Osteoblast (primary cell): ENCODE results near the gene SPEG. TPM values are rescaled to one million over a fixed set of nuclear protein-coding genes. Genes with fewer than 3 reads are reported as not detected.

ENCODE experiments used
- DNase-seq: peaks from one replicate; pipeline ENCODE4 v3.0.0; 2011; ENCODE audit warnings: low spot score, mixed read lengths; ENCODE audit not compliant: insufficient read length; ENCODE audit errors: missing footprints
- H2AFZ ChIP-seq: 2 replicates; pipeline ENCODE4 v1.6.0; 2011; ENCODE audit warnings: mild to moderate bottlenecking, low read length
- H3K27ac ChIP-seq: 2 replicates; pipeline ENCODE4 v1.5.1; 2011; ENCODE audit warnings: mild to moderate bottlenecking, low read depth, low read length, moderate library complexity
- H3K27me3 ChIP-seq: 2 replicates; pipeline ENCODE4 v1.6.0; 2012; ENCODE audit warnings: mild to moderate bottlenecking, control low read depth, inconsistent platforms, low read length, moderate library complexity; ENCODE audit not compliant: insufficient read depth
- H3K36me3 ChIP-seq: 2 replicates; pipeline ENCODE4 v1.5.1; 2011; ENCODE audit warnings: mild to moderate bottlenecking, low read length, control low read depth, moderate library complexity; ENCODE audit not compliant: insufficient read depth
- H3K4me1 ChIP-seq: 2 replicates; pipeline ENCODE4 v1.5.1; 2011; ENCODE audit warnings: mild to moderate bottlenecking, low read length, control low read depth, moderate library complexity; ENCODE audit not compliant: insufficient read depth
- H3K4me2 ChIP-seq: 2 replicates; pipeline ENCODE4 v1.6.0; 2011; ENCODE audit warnings: mild to moderate bottlenecking, low read length; ENCODE audit not compliant: insufficient read depth
- H3K4me3 ChIP-seq: fragments of 200-600 bp; sonication (generic); 3 replicates; pipeline ENCODE4 v1.5.1; 2012; ENCODE audit warnings: mild to moderate bottlenecking, low read length, inconsistent platforms; ENCODE audit not compliant: insufficient read depth
- H3K79me2 ChIP-seq: 2 replicates; pipeline ENCODE4 v1.6.0; 2012; ENCODE audit warnings: mild to moderate bottlenecking, low read length, control low read depth, inconsistent platforms; ENCODE audit not compliant: insufficient read depth
- H3K9me3 ChIP-seq: 2 replicates; pipeline ENCODE4 v1.5.1; 2011; ENCODE audit warnings: low read depth, low read length, control low read depth
- H4K20me1 ChIP-seq: 2 replicates; pipeline ENCODE4 v1.6.0; 2012; ENCODE audit warnings: mild to moderate bottlenecking, low read length, control low read depth; ENCODE audit not compliant: insufficient read depth
- total RNA-seq: library from RNA; depleted of rRNA; stranded (reverse); fragments of >200 nt; gene quantifications from 2 replicates; pipeline ENCODE4 v1.2.3, GENCODE V29; 2012
- TF ChIP-seq, protein P1 (sequence below): IDR thresholded peaks from 2 replicates; pipeline ENCODE4 v1.5.1; 2011; ENCODE audit warnings: mild to moderate bottlenecking, low read depth, low read length, moderate library complexity; ENCODE audit errors: extremely low read depth

The SPEG gene
- total RNA-seq, 1 donor: 26.4 TPM

GRCh38 chr2:219547621-219548020 lies 113.0 kb downstream of the SPEG start:
- Histone ChIP-seq H3K27ac (no peak overlapping the region), H3K36me3 (no peaks in the 10 kb centered on the region), H4K20me1 (peaks cover 9% of the 10 kb centered on the region), H3K9me3 (no peaks in the 10 kb centered on the region), H3K79me2 (peaks cover 1% of the 10 kb centered on the region), H3K4me3 (no peak overlapping the region), H2AFZ (no peak overlapping the region), H3K4me2 (no peak overlapping the region), H3K4me1 (peaks cover 12% of the 10 kb centered on the region), H3K27me3 (no peaks in the 10 kb centered on the region)
- DNase-seq: no peak
- TF ChIP-seq, protein P1, sequence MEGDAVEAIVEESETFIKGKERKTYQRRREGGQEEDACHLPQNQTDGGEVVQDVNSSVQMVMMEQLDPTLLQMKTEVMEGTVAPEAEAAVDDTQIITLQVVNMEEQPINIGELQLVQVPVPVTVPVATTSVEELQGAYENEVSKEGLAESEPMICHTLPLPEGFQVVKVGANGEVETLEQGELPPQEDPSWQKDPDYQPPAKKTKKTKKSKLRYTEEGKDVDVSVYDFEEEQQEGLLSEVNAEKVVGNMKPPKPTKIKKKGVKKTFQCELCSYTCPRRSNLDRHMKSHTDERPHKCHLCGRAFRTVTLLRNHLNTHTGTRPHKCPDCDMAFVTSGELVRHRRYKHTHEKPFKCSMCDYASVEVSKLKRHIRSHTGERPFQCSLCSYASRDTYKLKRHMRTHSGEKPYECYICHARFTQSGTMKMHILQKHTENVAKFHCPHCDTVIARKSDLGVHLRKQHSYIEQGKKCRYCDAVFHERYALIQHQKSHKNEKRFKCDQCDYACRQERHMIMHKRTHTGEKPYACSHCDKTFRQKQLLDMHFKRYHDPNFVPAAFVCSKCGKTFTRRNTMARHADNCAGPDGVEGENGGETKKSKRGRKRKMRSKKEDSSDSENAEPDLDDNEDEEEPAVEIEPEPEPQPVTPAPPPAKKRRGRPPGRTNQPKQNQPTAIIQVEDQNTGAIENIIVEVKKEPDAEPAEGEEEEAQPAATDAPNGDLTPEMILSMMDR: no peak

Other genes starting within 250 kb of the SPEG start
- gene ZFAND2B, start 228.1 kb upstream of the SPEG start, total RNA-seq: 25.0 and 26.5 TPM in 2 replicates
- 26.2 and 28.2 TPM in 2 replicates for gene ABCB6, start 215.9 kb upstream of the SPEG start, total RNA-seq
- 56.0 and 60.8 TPM in 2 replicates for gene ATG9A, start 205.2 kb upstream of the SPEG start, total RNA-seq
- 35.1 TPM in 2 replicates for gene ANKZF1, start 205.0 kb upstream of the SPEG start, total RNA-seq
- 13.0 and 21.0 TPM in 2 replicates for gene GLB1L, start 189.4 kb upstream of the SPEG start, total RNA-seq
- gene STK16, start 189.4 kb upstream of the SPEG start, total RNA-seq: 29.5 and 31.8 TPM in 2 replicates
- not detected in 2 replicates for gene TUBA4B, start 181.6 kb upstream of the SPEG start, total RNA-seq
- gene TUBA4A, start 180.9 kb upstream of the SPEG start, total RNA-seq: 11.9 and 13.6 TPM in 2 replicates
- gene DNAJB2, start 155.5 kb upstream of the SPEG start, total RNA-seq: 33.3 and 41.3 TPM in 2 replicates
- gene PTPRN, start 125.4 kb upstream of the SPEG start, total RNA-seq: under 0.01 and 1.2 TPM in 2 replicates
- not detected in 2 replicates for gene RESP18, start 102.1 kb upstream of the SPEG start, total RNA-seq
- gene DNPEP, start 46.9 kb upstream of the SPEG start, total RNA-seq: 60.7 and 67.3 TPM in 2 replicates
- gene DES, start 16.5 kb upstream of the SPEG start, total RNA-seq: 0.72 and 1.2 TPM in 2 replicates
- 46.0 and 46.3 TPM in 2 replicates for gene GMPPA, start 64.0 kb downstream of the SPEG start, total RNA-seq
- under 0.01 TPM in 1 of 2 replicates, not detected in the other for gene ASIC4, start 79.6 kb downstream of the SPEG start, total RNA-seq
- 192 and 221 TPM in 2 replicates for gene CHPF, start 109.0 kb downstream of the SPEG start, total RNA-seq
- 1.1 and 1.5 TPM in 2 replicates for gene TMEM198, start 109.2 kb downstream of the SPEG start, total RNA-seq
- gene OBSL1, start 136.7 kb downstream of the SPEG start, total RNA-seq: 60.4 and 65.9 TPM in 2 replicates
- under 0.01 and 0.29 TPM in 2 replicates for gene INHA, start 137.5 kb downstream of the SPEG start, total RNA-seq
- 19.4 and 22.1 TPM in 2 replicates for gene STK11IP, start 163.0 kb downstream of the SPEG start, total RNA-seq
- 2.5 and 3.8 TPM in 2 replicates for gene SLC4A3, start 192.8 kb downstream of the SPEG start, total RNA-seq